Pons (tissue), 1 donor: ENCODE measurements around the gene FBXL15.
"Not testable (repeated sequence)": the region's sequence is repeated elsewhere in the genome, so short reads cannot be mapped to it uniquely, and the experiment has no call there.

Source experiments
- DNase-seq: peaks from one replicate; pipeline ENCODE4 v3.0.0-alpha.2; 2016; ENCODE audit warnings: low spot score

The FBXL15 gene

DNA sequence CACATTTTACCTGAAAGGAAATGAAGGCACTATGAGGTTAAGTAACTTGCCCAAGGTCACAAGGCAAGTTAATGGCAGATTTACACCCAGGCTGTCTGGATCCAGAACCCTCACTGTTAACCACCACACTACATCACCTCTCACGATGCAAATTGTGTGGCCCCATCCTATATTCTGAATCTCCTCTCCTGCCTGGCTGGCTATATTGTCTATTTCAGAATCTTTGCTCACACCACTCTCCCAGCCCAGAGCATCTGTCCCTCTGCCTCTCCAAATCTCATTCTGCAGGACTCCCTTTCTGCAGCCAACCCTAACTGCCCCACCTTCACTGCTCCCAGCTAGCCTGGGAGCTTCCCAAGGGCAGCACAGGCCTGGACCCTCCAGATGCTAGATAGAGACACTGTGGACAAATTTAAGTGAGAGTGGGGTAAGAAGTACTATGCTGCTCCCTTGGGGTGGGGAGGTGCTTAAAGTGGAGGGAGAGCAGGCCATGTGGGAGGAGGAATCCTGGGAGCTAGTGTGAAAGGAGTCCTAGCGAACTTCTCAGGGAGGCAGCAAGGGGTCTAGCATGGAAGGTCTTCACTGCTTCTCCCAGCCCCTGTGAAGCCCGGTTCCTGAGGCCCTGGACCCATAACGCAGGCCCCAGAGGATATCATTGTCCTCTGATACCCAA lies 11.0 kb downstream of the FBXL15 start:
- DNase-seq: no peak

DNA sequence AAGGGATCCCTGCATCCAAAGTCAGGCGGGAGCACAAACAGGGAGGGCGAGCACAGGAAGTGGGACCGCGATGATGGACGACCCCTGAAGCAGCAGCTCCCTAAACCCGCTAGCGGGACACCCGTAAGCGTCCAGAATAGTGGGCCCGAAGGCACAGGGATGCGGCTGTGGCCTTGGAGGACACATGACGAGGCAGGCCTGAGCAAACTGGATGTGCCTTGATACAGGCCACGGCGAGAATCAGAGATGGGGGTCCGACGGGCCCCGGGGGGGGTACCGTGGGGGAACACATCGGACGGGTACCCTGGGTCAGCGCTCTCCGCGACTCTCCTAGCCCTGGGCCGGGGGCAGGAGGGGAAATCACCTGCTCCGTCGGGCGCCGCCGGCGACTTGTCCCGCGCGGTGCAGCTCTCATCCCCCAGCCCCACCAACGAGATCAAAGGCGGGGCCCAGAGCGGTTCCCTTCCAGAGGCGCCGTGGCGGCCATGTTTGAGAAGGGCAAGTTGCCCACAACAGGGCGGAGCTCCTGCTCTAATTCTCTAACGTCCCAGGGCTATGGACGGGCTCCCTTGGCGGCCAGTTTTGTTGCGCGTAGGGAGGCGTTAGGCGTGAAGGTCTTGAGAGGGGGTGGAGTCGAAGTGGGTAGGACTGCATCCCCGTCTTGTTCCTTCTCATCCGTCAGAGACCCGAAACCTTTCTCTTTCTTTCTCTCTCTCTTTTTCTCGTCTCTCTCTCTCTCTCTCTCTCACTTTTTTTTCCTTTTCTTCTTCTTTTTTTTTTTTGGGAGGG lies 11.7 kb downstream of the FBXL15 start, which contains the start of gene CUEDC2:
Gene CUEDC2 (minus strand): TSS at position 413 of the 789 bp plus-strand sequence. CDS start 7,386 bp downstream, outside the sequence.
- peak; percentile 96 for DNase-seq

DNA sequence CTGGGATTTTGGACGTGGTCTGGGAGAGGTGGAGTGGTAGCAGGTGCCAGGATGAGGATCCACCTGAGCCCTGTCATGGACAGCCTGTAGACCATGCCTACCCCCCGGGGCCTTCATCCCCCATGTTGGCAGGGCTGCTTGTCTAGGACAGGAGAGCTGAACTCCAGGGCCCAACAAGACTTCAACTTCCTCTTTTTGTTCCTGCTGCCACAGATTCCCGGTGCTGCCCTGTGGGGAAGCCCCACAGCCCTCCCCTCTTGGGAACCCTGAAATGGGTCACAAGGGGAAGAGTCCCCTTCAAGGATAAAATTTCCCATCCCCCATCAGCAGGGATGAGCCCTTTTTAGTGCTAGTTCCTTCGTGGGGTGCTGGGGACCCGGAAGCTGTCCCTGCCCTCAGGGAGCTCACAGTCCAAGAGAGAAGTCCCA lies 13.0 kb downstream of the FBXL15 start:
- DNase-seq: no peak

DNA sequence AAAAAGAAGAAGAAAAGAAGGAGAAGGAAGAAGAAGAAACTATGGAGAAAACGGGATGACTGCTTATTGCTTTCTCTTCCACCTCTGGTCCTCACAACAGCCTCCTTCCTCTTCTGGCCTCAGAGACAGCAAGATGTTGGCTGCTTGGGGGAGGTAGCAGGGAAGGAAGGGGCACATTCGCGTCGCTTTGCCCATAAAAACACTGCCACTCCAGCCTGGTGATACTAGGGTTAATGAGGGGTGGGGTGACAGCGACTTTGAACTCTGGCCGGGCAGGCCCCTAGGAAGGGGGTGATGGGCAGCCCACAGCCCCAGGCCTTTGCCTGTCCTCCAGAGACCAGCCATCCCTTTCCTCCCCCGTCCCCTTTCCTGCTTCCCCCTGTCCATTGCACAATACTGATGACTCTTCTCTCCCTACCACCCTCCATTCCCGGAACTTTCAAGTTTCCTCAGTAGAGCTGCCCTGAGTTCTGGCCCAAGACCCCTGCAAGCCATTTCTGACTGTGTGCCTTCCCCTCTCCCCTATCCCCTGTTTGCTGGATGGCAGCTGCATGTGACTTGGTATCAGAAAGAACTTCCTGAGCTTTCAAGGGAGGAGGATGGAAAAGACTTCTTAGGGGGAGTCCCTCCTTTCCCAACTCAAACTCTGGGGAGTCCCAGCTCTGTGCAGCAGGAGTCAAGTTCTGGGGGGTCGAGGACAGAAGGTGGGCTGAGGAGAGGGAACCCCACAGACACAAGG lies 13.9 kb downstream of the FBXL15 start:
- no peak for DNase-seq

DNA sequence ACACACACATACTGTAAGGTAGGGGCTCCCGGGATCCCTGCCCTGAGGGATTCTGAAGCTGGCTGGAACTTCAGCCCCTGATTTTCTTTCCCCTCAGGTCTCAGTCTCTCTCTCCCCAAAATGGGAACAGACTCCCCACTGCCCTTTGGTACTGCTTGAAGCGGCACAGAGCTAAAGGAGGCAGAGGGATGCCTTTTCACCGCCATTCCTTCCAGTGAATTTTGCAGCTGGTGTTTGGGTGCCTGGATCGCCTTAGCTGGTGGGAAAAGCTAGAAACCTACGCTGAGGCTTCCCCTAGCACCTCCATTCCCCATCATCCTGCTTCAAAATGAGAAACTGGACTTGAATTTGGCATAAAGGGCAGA lies 14.5 kb downstream of the FBXL15 start:
- DNase-seq: no peak

DNA sequence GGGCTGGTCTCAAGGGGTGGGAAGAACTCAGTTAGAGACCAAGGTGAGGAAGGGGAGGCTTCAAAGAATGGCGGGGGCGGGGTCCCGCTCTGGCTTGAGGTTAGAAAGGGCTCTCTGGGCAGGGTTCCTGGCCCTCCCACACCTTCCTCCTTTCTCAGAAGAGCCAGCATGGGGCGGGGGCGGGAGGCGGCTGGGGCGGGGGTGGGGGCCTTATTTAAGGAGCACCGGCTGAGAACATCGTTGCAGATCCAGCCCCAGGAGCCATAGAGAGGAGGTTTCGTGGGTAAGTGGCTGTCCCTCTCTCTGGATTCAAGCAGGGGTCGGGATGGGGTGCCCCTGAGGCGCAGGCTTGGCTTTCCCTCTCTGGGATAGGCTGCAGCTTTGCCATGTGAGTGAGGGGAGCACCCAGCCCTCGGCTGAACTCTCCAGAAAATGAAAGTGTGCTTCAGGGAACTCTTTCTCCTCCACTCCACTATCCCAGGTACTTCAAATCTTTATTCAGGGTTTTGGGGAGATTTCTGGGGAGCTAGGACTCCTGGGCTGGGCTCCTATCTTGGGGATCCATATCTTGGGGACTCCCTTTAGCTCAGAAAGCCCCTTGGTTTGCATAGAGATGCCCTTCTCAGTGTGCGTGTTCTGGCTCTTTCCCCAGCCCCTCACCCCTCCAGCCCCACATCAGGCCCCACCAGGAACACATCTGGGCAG lies 15.0 kb downstream of the FBXL15 start:
- DNase-seq: no peak

DNA sequence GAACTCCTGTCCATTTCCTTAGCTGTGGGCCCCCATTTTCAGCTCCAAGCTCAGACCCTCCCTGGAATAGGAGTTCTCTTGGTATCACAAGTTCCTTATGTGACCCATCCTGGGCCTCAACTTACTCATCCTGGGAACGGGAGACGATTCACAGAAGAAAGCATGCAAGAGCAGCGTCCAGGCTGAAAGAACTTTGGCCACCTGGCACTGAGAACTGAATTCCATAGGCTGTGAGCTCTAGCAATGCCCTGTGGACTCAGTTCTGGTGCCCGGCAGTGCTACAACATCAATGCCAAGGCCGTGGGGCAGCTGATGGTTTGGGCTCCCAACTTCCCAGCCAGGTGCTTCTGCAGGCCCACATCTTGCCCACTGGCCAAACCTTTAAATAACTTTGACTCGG lies 15.7 kb downstream of the FBXL15 start:
- DNase-seq: no peak

DNA sequence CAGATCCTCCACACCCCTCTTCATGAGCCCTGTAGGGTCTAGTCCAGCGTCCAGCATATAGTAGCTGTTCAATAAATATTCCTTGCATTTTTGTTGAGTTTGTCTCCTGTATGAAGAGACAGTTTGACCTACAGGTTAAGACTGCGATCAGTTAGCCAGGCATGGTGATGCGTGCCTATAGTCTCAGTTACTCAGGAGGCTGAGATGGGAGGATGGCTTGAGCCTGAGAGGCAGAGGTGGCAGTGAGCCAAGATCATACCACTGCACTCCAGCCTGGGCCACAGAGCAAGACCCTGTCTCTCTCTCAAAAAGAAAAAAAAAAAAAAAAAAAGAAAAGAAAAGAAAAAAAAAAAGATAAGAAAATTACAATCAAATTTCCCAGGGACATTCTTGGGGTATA lies 16.9 kb downstream of the FBXL15 start:
- no peak for DNase-seq

DNA sequence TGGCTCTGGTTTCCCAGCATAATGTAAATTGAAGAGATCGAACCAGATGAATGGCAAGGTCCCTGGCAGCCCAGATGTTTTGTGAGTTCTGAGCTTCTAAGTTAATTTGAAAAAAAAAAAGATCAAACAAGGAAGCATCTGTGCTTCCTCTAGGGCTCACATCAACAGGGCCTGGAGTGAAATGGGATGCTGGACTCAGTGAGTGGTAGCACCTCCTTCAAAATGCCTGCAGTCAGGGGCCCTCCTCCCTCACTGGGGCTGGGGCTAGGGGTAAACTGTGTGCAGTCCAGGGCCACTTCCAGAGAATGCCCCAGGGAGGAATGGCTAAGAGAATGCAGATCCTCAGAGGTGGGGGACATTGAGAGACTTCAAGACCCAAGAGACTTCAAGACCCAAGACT lies 17.7 kb downstream of the FBXL15 start:
- DNase-seq: no peak

DNA sequence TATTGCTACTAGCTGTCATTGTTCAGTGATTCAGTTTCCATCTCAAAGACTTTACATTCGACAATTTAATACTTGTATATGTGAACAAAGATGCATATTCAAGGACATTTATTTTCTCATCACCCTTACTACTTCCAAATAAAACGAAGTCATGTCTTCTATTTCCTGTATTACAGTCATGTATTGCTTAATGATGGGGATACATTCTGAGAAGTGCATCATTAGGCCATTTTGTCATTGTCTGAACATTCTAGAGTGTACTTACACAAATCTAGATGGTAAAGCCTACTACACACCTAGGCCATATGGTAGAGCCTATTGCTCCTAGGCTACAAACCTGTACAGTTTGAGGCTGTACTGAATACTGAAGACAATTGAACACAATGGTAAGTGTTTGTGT lies 24.2 kb downstream of the FBXL15 start:
- DNase-seq: no peak

DNA sequence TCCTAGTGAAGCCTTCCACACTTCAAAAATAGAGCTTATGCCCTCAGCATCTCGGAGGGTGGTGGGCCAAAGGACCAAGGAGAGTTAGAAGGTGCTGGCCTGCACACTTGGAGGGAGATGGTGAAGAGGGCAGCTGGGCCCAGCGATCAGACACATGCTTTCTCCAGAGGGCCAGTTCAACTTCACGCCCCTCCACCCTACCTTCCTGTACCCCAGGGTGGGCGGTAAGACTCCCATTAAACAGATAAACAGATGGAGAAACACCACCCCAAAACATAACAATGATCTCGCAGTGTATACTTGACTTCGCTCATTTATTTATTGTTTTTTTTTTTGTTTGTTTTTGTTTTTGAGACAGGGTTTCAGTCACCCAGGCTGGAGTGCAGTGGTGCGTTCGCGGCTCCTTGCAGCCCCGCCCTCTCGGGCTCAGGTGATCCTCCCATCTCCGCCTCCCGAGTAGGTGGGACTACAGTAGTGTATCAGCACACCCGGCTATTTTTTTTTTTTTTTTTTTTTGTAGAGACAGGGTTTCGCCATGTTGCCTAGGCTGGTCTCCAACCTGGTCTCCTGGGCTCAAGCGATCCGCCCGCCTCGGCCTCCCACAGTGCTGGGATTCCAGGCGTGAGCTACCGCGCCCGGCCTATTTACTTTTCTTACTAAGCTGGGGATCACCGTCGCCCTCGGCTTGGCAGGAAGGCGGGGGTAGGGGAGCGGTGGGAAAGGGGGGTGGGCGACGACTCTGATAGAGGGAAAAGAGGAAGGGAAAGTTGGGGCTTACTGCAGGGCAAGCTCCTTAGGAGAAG lies 28.9 kb downstream of the FBXL15 start:
- DNase-seq: no peak

DNA sequence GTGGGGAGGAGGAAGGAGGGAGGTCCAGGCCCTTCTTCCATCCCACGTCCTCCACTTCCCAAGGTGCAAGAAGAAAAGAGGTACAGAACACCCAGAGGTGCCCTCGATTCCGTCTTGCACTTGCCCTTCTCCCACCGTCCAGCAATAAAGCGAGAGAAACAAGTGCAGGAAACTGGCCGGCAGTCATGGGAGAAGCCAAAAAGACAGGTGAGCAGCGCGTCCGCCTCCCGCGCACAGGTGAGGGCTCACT lies 29.4 kb downstream of the FBXL15 start:
- no peak for DNase-seq

DNA sequence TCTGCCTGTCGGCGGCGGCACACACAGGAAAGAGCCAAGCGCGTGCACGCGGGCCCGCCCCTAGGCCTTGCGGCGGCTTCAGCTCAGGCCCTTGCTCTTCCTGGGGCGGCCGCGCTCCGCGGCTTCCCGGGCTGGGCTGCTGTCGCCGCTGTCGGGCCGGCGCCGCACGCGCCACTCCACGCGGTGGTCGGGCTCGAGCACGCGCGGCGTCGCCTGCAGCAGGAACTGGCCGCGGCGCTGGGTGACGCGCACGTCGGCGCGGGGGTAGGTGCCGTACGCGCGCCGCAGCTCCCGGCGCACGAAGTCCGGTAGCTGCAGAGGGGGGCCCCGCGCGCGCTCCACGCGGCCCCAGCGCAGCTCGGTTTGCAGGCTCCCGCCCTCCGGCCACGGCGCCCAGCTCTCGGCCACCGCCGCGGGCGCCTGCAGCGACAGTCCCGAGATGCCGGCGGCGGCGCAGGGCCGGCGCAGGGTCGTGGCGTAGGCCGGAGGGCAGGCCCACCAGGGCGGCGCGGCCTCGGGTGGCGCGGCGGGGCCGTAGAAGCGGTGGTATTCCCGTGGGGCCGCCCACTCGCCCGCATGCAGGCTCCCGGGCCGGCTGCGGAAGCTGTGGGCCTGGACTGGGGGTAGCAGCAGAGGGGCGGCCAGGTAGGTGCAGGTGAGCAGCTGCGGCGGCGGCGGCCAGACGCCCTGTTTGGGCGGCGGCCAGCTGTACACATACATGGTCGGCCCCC lies 29.9 kb downstream of the FBXL15 start:
- DNase-seq: peak; percentile 60

DNA sequence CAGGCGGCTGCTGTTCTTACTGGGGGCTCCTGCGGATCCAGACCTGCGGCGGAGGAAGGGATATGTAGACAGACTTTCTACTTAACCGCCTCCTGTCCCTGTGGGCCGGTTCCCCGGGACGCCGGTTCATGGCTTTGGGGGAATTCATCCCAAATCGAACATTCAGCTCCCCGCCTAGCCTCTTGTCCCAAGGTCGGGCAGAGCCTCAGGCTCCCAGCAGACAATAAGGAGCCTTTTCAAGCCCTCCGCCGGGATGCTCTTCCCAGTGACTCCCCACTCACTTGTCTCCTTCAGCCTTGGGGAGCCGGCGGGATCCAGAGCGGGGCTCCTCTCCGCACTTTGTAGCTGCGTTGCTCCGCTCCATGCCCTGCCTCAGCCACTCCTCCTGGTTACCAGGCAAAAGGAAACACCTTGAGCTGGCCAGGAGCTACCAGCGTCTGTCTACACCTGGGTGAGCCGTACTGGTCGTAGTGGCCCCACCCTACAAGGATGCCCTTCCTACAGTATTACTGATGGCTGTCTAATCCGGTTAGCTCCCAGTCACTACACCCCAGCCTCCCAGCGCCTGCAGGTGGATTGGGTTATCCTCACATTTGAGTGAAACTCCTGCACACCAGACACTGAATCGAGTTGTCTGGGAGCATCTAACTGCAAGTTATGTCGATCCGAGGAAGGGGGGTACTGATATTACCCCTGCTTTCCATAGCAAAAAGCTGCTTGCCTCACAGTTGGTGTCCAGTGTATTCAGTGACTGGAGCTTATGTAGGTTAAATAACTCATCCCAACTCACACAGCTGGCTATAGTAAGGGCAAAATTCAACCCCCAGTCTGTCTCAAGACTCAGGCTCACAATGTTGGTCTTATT lies 30.7 kb downstream of the FBXL15 start, which contains the start of gene C10orf95:
Gene C10orf95 (minus strand): TSS at position 439 of the 865 bp plus-strand sequence. CDS start 450 bp downstream, outside the sequence.
- DNase-seq: no peak

DNA sequence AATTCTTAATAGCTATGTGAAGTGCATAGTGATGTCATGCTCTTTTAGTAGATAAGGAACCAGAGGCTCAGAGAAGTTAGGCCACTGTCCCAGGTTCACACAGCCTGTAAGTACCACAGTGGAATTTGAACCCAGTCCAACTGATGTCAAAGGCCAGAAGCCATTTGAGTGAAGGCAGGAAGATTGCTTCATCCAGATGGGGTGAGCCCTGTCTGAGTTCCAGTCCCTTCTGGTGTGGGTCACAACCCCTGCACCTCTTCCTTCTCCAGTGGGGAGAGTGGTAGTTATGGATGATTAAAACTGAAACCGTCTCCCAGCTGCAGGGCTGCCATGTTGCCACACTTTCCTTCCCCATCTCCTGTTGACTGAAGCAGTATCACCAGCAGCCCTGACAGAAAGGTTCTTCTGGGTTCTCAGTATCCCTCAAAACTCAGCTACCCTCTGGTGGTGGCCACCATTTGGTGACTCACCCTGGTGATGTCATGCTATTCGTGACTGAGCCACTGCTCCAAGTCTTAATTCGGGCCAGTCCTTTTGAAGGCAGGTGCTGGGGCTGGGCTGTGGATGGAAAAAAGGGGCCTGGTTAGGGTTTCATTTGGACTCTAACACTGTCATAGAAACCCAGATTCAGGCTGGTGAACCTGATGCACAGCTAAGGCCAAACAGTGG lies 32.2 kb downstream of the FBXL15 start:
- peak; percentile 76 for DNase-seq

DNA sequence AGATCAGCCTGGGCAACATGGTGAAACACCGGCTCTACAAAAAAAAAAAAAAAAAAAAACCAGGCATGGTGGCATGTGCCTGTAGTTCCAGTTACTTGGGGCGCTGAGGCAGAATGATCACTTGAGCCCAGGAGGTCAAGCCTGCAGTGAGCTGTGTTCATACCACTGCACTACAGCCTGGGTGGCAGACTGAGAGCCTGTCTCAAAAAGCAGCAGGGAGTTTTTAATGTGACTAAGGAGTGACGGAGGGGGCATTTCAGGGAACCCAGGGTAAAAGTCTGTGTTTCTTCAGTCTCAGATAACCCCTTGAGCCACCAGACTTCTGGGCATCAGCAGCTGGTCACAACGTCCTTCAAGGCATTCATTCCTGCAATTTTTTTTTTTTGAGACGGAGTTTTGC lies 32.9 kb downstream of the FBXL15 start:
- no peak for DNase-seq

DNA sequence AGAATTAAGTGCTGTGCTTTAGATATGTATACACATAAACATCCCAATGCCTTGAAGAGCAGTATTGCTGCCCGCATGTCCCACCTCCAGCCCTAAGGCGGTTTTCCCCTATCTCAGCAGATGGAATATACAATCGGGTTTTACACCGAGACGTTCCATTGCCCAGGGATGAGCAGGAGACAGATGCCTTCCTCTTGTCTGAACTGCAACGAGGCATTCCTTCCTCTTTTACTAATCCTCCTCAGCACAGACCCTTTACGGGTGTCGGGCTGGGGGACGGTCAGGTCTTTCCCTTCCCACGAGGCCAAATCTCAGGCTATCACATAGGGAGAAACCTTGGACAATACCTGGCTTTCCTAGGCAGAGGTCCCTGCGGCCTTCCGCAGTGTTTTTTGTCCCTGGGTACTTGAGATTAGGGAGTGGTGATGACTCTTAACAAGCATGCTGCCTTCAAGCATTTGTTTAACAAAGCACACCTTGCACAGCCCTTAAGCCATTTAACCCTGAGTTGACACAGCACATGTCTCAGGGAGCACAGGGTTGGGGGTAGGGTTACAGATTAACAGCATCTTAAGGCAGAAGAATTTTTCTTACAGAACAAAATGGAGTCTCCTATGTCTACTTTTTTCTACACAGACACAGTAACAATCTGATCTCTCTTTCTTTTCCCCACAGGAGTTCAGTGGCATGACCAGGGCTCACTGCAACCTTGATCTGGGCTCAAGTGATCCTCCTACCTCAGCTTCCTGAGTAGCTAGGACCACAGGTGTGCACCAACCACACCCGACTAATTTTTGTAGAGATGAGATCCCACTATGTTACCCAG lies 34.2 kb downstream of the FBXL15 start:
- not testable (repeated sequence) for DNase-seq

DNA sequence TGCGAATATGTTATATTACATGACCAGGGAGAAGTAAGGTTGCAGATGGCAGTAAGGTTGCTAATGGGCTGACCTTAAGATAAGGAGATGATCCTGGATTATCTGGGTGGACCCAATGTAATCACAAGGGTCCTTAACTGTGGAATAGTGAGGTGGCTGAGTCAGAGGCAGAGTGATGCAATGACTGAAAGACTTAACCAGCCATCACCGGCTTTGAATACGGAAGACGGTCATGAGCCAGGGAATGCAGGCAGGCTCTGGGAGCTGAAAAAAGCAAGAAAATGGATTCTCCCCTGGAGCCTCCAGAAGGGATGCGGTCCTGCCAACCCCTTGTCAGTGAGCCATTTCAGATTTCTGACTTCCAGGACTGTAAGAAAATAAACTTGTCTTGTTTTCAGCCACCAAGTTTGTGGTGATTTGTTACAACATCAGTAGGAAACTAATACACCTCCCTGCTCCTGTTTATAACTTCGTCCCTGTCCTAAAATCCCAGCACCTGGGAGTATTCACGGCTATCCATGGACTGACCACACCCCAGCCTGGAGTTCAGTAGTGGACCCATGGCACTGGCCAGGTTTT lies 35.3 kb downstream of the FBXL15 start:
- DNase-seq: no peak
